ENCODE data around the gene PIGK.

GRCh38 chr1:77220687-77221463, 1.6 kb upstream of the PIGK start:
- TF ChIP-seq SUZ12 (IDR thresholded peaks at IDR 0.05): no peak
- no peak for TF ChIP-seq ELF4 (IDR thresholded peaks at IDR 0.05)
- no peak for TF ChIP-seq FOXK2 (IDR thresholded peaks at IDR 0.05)
- TF ChIP-seq TARDBP (IDR thresholded peaks at IDR 0.05): no peak
- no peak for TF ChIP-seq BHLHE40 (IDR thresholded peaks at IDR 0.05; ENCODE audit: borderline replicate concordance)
- no peak for TF ChIP-seq FOXA1 (IDR thresholded peaks at IDR 0.05)
- no peak for TF ChIP-seq LEF1 (IDR thresholded peaks at IDR 0.05; ENCODE audit: borderline replicate concordance)

Data from HEK293T (cell line).